ENCODE measurements around the gene ARL2BP. TPM values are rescaled to one million over a fixed set of nuclear protein-coding genes. Genes with fewer than 3 reads are reported as not detected.

Gene ARL2BP
- total and polyA plus RNA-seq, 12 donors: 32.6 to 136 (median 57.9) TPM

DNA sequence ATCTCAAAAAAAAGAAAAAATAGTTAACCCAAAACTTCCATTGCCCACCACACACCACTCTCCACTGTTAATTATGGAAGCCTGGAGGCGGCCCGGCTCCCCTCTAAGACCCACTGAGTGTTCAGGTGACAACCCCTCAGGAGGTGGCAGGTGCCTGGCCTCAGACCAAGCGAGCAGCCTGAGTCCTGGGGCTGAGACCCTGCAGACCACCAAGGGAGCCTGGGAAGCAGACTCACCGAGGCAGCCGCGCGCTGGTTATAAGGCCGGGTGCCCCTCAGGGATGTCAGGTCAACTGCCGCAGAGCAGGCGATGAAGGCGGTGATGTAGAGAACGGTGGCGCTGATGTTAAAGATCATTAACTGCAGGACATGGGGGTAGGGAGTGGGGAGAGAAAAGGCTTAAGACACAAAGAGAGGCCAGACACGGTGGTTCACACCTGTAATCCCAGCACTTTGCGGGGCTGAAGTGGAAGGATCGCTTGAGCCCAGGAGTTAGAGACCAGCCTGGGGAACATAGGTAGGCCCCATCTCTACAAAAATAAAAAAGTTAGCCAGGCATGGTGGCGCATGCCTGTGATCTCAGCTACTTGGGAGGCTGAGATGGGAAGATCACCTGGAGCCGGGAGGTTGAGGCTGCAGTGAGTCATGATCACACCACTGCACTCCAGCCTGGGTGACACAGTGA is 13.3 kb downstream of the ARL2BP start:
- Histone ChIP-seq H3K36me3 (replicated peaks in 1 of 2) (peaks cover 0 to 8% of the 10 kb centered on the region in 2 donors), H3K4me1 (replicated peaks in 1 of 2) (no peaks in the 10 kb centered on the region)
- WGBS, 4 donors: 96 to 98% (median 96%) methylated on average over 18 of the region's 18 CpGs

DNA sequence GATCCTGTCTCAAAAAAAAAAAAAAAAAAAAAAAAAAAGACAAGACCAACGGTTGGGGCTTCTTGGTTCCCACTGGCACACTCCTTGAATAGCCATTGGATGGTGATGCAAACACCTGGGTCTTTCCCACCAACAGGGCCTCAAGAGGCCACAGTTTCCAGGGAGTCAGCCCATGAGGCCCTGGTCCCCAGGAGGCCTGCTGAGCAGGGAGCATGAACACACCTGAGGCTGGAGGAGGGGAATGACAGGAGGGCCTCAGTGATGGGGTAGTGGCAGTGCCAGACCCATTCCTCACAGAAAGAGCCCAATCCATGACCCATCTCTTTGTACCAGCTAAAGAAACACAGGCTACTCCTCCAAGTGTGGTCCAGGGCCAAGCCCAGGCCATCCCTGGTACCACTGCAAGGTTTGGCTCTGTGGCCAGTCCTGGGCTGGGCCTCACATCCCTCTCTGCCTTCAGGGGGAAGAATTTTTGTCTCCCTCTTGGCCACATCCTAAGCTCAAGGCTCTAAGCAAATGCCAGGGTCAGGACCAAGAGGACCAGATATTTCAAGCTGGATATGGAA is 13.9 kb downstream of the ARL2BP start:
- Histone ChIP-seq H3K27ac (no peak overlapping the region), H3K36me3 (replicated peaks in 1 of 2) (peaks cover 0 to 7% of the 10 kb centered on the region in 2 donors), H3K4me1 (replicated peaks in 1 of 2) (no peaks in the 10 kb centered on the region), H3K4me3 (no peak overlapping the region), H3K27me3 (no peaks in the 10 kb centered on the region), H3K9me3 (replicated peaks in 1 of 3) (no peaks in the 10 kb centered on the region)
- intact Hi-C loops (cut with DNase I): no loop called here
- 82 to 92% (median 88%) methylated on average over 1 of the region's 1 CpG for WGBS, 4 donors
- DNase-seq: peak in 1 of 7 donors; percentile 37
- no peak for TF ChIP-seq POLR2A (IDR thresholded peaks at IDR 0.05)
- TF ChIP-seq, protein P1, sequence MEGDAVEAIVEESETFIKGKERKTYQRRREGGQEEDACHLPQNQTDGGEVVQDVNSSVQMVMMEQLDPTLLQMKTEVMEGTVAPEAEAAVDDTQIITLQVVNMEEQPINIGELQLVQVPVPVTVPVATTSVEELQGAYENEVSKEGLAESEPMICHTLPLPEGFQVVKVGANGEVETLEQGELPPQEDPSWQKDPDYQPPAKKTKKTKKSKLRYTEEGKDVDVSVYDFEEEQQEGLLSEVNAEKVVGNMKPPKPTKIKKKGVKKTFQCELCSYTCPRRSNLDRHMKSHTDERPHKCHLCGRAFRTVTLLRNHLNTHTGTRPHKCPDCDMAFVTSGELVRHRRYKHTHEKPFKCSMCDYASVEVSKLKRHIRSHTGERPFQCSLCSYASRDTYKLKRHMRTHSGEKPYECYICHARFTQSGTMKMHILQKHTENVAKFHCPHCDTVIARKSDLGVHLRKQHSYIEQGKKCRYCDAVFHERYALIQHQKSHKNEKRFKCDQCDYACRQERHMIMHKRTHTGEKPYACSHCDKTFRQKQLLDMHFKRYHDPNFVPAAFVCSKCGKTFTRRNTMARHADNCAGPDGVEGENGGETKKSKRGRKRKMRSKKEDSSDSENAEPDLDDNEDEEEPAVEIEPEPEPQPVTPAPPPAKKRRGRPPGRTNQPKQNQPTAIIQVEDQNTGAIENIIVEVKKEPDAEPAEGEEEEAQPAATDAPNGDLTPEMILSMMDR (IDR thresholded peaks at IDR 0.05): no peak

More for the DNA sequence above, 13.3 kb downstream of the ARL2BP start:
- Histone ChIP-seq H3K27ac (no peak overlapping the region), H3K4me3 (no peak overlapping the region), H3K9me3 (replicated peaks in 1 of 3) (no peaks in the 10 kb centered on the region), H3K27me3 (no peaks in the 10 kb centered on the region)
- intact Hi-C loops (cut with DNase I): no loop called here
- TF ChIP-seq, protein P1 (IDR thresholded peaks at IDR 0.05): no peak
- TF ChIP-seq POLR2A (IDR thresholded peaks at IDR 0.05): no peak
- peak in 1 of 7 donors; percentile 52 for DNase-seq

DNA sequence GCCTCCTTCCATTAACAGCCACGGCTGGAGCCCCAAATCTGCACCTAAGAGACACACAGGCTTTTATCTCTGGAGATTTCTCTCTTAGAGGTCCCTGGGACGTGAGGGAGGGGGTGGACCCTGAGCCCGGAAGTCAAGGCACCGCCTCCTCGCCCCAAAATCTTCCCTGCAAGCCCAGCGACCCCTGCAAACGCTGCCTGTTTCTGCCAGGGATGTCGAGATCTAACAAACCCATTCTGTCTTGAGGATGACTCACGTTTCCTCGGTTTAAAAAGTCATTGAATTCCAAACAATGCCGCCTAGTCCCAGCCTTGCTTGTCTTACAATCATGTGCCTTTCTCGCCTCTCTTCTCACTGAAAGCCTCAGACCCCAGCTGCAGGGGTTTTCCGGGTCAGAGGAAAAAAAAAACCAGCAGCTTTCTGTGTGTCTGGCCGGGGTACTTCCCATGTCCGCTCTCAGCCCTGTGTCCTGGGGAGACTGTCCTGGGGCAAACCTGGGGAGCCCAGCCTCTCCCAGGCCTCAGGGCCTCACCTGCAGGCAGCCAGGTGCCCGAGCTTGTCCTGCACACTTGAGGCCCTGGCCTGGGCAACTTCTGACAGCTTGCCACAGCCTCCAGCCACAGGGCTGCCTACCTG is 15.4 kb downstream of the ARL2BP start:
- TF ChIP-seq, protein P1 (IDR thresholded peaks at IDR 0.05): no peak
- TF ChIP-seq POLR2A (IDR thresholded peaks at IDR 0.05): no peak
- Histone ChIP-seq H3K4me3 (no peak overlapping the region), H3K27me3 (no peaks in the 10 kb centered on the region), H3K4me1 (replicated peaks in 1 of 2) (no peaks in the 10 kb centered on the region), H3K27ac (peak overlapping the region in 2 of 5 donors; percentile 45 to 54), H3K9me3 (replicated peaks in 1 of 3) (no peaks in the 10 kb centered on the region), H3K36me3 (replicated peaks in 1 of 2) (peaks cover 0 to 1% of the 10 kb centered on the region in 2 donors)
- 25 to 28% (median 27%) methylated on average over 14 to 16 of the region's 16 CpGs for WGBS, 4 donors
- intact Hi-C loops (cut with DNase I): no loop called here
- DNase-seq: peak in 3 of 7 donors; percentile 30 to 54 (median 33)

DNA sequence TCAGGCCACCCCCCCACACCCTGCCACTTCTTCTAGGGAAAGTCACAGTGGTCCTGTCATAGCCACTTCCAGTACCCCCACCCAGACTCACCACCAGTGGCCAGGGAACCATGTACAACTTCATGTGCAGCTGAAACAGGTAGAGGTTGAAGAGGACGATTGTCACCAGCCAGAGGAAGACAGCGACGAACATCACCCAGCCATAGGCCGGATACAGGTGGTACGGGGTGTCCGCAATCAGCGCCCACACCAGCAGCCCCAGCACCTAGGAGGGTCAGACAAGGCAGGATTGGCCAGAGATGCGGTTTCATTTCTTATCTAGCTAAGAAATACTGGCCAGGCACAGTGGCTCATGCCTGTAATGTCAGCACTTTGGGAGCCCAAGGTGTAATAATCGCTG is 16.7 kb downstream of the ARL2BP start:
- H3K4me3 ChIP-seq: no peak overlapping the region
- H3K27me3 ChIP-seq: no peaks in the 10 kb centered on the region
- DNase-seq: no peak
- intact Hi-C loops (cut with DNase I): no loop called here
- no peaks in the 10 kb centered on the region for H3K36me3 ChIP-seq (replicated peaks in 1 of 2)
- H3K27ac ChIP-seq: no peak overlapping the region
- no peak for TF ChIP-seq POLR2A (IDR thresholded peaks at IDR 0.05)
- TF ChIP-seq, protein P1 (IDR thresholded peaks at IDR 0.05): no peak
- no peaks in the 10 kb centered on the region for H3K4me1 ChIP-seq (replicated peaks in 1 of 2)
- WGBS, 4 donors: 94 to 96% (median 95%) methylated on average over 9 of the region's 9 CpGs
- no peaks in the 10 kb centered on the region for H3K9me3 ChIP-seq (replicated peaks in 1 of 3)
